HFF-Myc (cell line): Measurements from ENCODE around the gene ABLIM3.

ENCODE experiments used
- DNase-seq: peaks from one replicate; pipeline ENCODE4 v3.0.0-alpha.2; 2011; ENCODE audit warnings: low read depth; ENCODE audit errors: extremely low read depth
- H3K4me3 ChIP-seq: replicated peaks from 2 replicates; pipeline ENCODE4 v1.5.1; 2011; ENCODE audit warnings: low read depth, mild to moderate bottlenecking, control low read depth, low read length
- TF ChIP-seq, protein P1 (sequence below): IDR thresholded peaks from 2 replicates; pipeline ENCODE4 v1.5.1; 2012; ENCODE audit warnings: mild to moderate bottlenecking, low read depth, low read length, control low read depth; ENCODE audit errors: missing control alignments

ABLIM3 gene

GRCh38 chr5:149280802-149281201 lies 139.5 kb downstream of the ABLIM3 start:
- no peak for DNase-seq
- no peak overlapping the region for H3K4me3 ChIP-seq
- TF ChIP-seq, protein P1, sequence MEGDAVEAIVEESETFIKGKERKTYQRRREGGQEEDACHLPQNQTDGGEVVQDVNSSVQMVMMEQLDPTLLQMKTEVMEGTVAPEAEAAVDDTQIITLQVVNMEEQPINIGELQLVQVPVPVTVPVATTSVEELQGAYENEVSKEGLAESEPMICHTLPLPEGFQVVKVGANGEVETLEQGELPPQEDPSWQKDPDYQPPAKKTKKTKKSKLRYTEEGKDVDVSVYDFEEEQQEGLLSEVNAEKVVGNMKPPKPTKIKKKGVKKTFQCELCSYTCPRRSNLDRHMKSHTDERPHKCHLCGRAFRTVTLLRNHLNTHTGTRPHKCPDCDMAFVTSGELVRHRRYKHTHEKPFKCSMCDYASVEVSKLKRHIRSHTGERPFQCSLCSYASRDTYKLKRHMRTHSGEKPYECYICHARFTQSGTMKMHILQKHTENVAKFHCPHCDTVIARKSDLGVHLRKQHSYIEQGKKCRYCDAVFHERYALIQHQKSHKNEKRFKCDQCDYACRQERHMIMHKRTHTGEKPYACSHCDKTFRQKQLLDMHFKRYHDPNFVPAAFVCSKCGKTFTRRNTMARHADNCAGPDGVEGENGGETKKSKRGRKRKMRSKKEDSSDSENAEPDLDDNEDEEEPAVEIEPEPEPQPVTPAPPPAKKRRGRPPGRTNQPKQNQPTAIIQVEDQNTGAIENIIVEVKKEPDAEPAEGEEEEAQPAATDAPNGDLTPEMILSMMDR, result no peak

GRCh38 chr5:149282027-149282965 lies 141.0 kb downstream of the ABLIM3 start:
- TF ChIP-seq, protein P1, result no peak
- H3K4me3 ChIP-seq, result no peak overlapping the region

GRCh38 chr5:149282966-149283332 lies 141.7 kb downstream of the ABLIM3 start:
- TF ChIP-seq, protein P1, result no peak
- H3K4me3 ChIP-seq, result no peak overlapping the region
- no peak for DNase-seq

More at GRCh38 chr5:149282027-149282965, 141.0 kb downstream of the ABLIM3 start:
- DNase-seq, result no peak

GRCh38 chr5:149283626-149284480 lies 142.6 kb downstream of the ABLIM3 start:
- no peak overlapping the region for H3K4me3 ChIP-seq
- TF ChIP-seq, protein P1, result no peak
- no peak for DNase-seq

- TF ChIP-seq, protein P1, result no peak
- no peak for DNase-seq
- H3K4me3 ChIP-seq, result no peak overlapping the region
Measured at GRCh38 chr5:149284501-149284900, 143.2 kb downstream of the ABLIM3 start.

- H3K4me3 ChIP-seq, result no peak overlapping the region
Measured at GRCh38 chr5:149285153-149285552, 143.9 kb downstream of the ABLIM3 start.

More at GRCh38 chr5:149285153-149285552, 143.9 kb downstream of the ABLIM3 start:
- no peak for DNase-seq
- TF ChIP-seq, protein P1, result no peak
